Skeletal muscle tissue (tissue), 4 donors: ENCODE measurements around the gene CRABP2. TPM values are rescaled to one million over a fixed set of nuclear protein-coding genes. Genes with fewer than 3 reads are reported as not detected.

Experiments used
- H3K27ac ChIP-seq: one replicate; pipeline ENCODE4 v1.7.0; 2013; ENCODE audit warnings: mild to moderate bottlenecking, low read depth, low read length, inconsistent platforms
- H3K27me3 ChIP-seq, 3 donors: one replicate each; pipeline ENCODE4 v1.7.0; 2013; ENCODE audit warnings: low read length in 3 of 3; ENCODE audit not compliant: control insufficient read depth in 3 of 3, insufficient read depth in 3 of 3
- H3K36me3 ChIP-seq, 3 donors: one replicate each; pipeline ENCODE4 v1.7.0; 2013; ENCODE audit warnings: low read length in 3 of 3; ENCODE audit not compliant: control insufficient read depth in 3 of 3, insufficient read depth in 3 of 3
- H3K4me1 ChIP-seq, 3 donors: one replicate each; pipeline ENCODE4 v1.7.0; 2013; ENCODE audit warnings: low read length in 3 of 3, mild to moderate bottlenecking in 3 of 3; ENCODE audit not compliant: control insufficient read depth in 3 of 3, insufficient read depth in 3 of 3
- H3K4me3 ChIP-seq, 3 donors: one replicate each; pipeline ENCODE4 v1.7.0; 2013; ENCODE audit warnings: low read length in 3 of 3
- H3K9ac ChIP-seq, 3 donors: one replicate each; pipeline ENCODE4 v1.7.0; 2013; ENCODE audit warnings: low read length in 3 of 3, mild to moderate bottlenecking in 3 of 3, moderate library complexity in 2 of 3, low read depth in 1 of 3
- H3K9me3 ChIP-seq, 3 donors: one replicate each; pipeline ENCODE4 v1.7.0; 2013; ENCODE audit warnings: low read length in 3 of 3; ENCODE audit not compliant: control insufficient read depth in 3 of 3
- total RNA-seq: library from RNA; depleted of rRNA; stranded (reverse); fragments of >200 nt; gene quantifications from one replicate; pipeline ENCODE4 v1.2.3, GENCODE V29; 2014
- donor health status: Osteomylitis.

The CRABP2 gene
- total RNA-seq, 1 donor from 2014 or later: 57.4 TPM

- Histone ChIP-seq H3K27me3 (no peaks in the 10 kb centered on the region), H3K9me3 (no peaks in the 10 kb centered on the region), H3K9ac (no peak overlapping the region), H3K4me3 (no peak overlapping the region), H3K27ac (no peak overlapping the region), H3K36me3 (peaks cover 26 to 30% (median 27%) of the 10 kb centered on the region in 3 donors), H3K4me1 (peaks cover 36 to 52% (median 40%) of the 10 kb centered on the region in 3 donors)
Measured at GRCh38 chr1:156742801-156743200, 37.4 kb upstream of the CRABP2 start.

GRCh38 chr1:156742017-156742416 is 36.6 kb upstream of the CRABP2 start:
- peak overlapping the region; percentile 93 for H3K27ac ChIP-seq
- H3K36me3 ChIP-seq: peaks cover 32 to 38% (median 35%) of the 10 kb centered on the region in 3 donors
- peak overlapping the region in 2 of 3 donors; percentile 70 to 76 for H3K4me3 ChIP-seq
- H3K4me1 ChIP-seq: peaks cover 30 to 45% (median 34%) of the 10 kb centered on the region in 3 donors
- no peak overlapping the region for H3K9ac ChIP-seq
- no peaks in the 10 kb centered on the region for H3K9me3 ChIP-seq
- no peaks in the 10 kb centered on the region for H3K27me3 ChIP-seq

- Histone ChIP-seq H3K9me3 (no peaks in the 10 kb centered on the region), H3K4me3 (peak overlapping the region; percentile 70 to 76 (median 76)), H3K36me3 (peaks cover 34 to 42% (median 36%) of the 10 kb centered on the region in 3 donors), H3K27me3 (no peaks in the 10 kb centered on the region), H3K9ac (peak overlapping the region; percentile 64 to 86 (median 70)), H3K4me1 (peaks cover 28 to 41% (median 34%) of the 10 kb centered on the region in 3 donors), H3K27ac (peak overlapping the region; percentile 93)
Measured at GRCh38 chr1:156741481-156741983, 36.1 kb upstream of the CRABP2 start.

GRCh38 chr1:156740741-156741480 is 35.5 kb upstream of the CRABP2 start, which contains the start of gene MRPL24:
Gene MRPL24 (minus strand): TSS chr1:156741088. CDS start chr1:156738704, 2,384 bp downstream.
- H3K27ac ChIP-seq: peak within 1 kb of the TSS; percentile 93
- peaks cover 22 to 35% (median 28%) of the 10 kb centered on the region in 3 donors for H3K4me1 ChIP-seq
- no peaks in the 10 kb centered on the region for H3K9me3 ChIP-seq
- H3K27me3 ChIP-seq: no peaks in the 10 kb centered on the region
- peak within 1 kb of the TSS; percentile 84 to 100 (median 95) for H3K4me3 ChIP-seq
- peaks cover 36 to 44% (median 38%) of the 10 kb centered on the region in 3 donors for H3K36me3 ChIP-seq
- peak within 1 kb of the TSS; percentile 81 to 93 (median 86) for H3K9ac ChIP-seq

- H3K4me1 ChIP-seq: peaks cover 16 to 29% (median 22%) of the 10 kb centered on the region in 3 donors
- H3K36me3 ChIP-seq: peaks cover 36 to 44% (median 42%) of the 10 kb centered on the region in 3 donors
- H3K27ac ChIP-seq: peak overlapping the region; percentile 93
- peak overlapping the region; percentile 84 to 100 (median 95) for H3K4me3 ChIP-seq
- peak overlapping the region; percentile 77 to 93 (median 81) for H3K9ac ChIP-seq
- no peaks in the 10 kb centered on the region for H3K9me3 ChIP-seq
- H3K27me3 ChIP-seq: no peaks in the 10 kb centered on the region
Measured at GRCh38 chr1:156740237-156740740, 34.9 kb upstream of the CRABP2 start.

- H3K36me3 ChIP-seq: peaks cover 36 to 39% (median 37%) of the 10 kb centered on the region in 3 donors
- H3K9ac ChIP-seq: no peak overlapping the region
- no peaks in the 10 kb centered on the region for H3K27me3 ChIP-seq
- no peaks in the 10 kb centered on the region for H3K9me3 ChIP-seq
- H3K4me1 ChIP-seq: peaks cover 14 to 22% (median 15%) of the 10 kb centered on the region in 3 donors
- no peak overlapping the region for H3K27ac ChIP-seq
- H3K4me3 ChIP-seq: no peak overlapping the region
Measured at GRCh38 chr1:156738916-156739315, 33.5 kb upstream of the CRABP2 start.

GRCh38 chr1:156738407-156738806 is 33.0 kb upstream of the CRABP2 start:
- Histone ChIP-seq H3K4me3 (no peak overlapping the region), H3K27ac (no peak overlapping the region), H3K9ac (no peak overlapping the region), H3K36me3 (peaks cover 34 to 39% (median 34%) of the 10 kb centered on the region in 3 donors), H3K4me1 (peaks cover 14 to 22% (median 15%) of the 10 kb centered on the region in 3 donors), H3K9me3 (no peaks in the 10 kb centered on the region), H3K27me3 (no peaks in the 10 kb centered on the region)

- no peak overlapping the region for H3K4me3 ChIP-seq
- no peaks in the 10 kb centered on the region for H3K9me3 ChIP-seq
- H3K4me1 ChIP-seq: peaks cover under 1 to 11% (median 7%) of the 10 kb centered on the region in 3 donors
- no peak overlapping the region for H3K27ac ChIP-seq
- no peaks in the 10 kb centered on the region for H3K27me3 ChIP-seq
- H3K36me3 ChIP-seq: peaks cover 20 to 43% (median 41%) of the 10 kb centered on the region in 3 donors
- H3K9ac ChIP-seq: no peak overlapping the region
Measured at GRCh38 chr1:156733989-156734584, 28.7 kb upstream of the CRABP2 start.

GRCh38 chr1:156728599-156729462 is 23.4 kb upstream of the CRABP2 start, which contains the start of gene ISG20L2:
Gene ISG20L2 (minus strand): TSS chr1:156728766. CDS start chr1:156727652, 1,114 bp downstream.
- H3K36me3 ChIP-seq: peaks cover 12 to 28% (median 26%) of the 10 kb centered on the region in 3 donors
- H3K4me3 ChIP-seq: peak within 1 kb of the TSS; percentile 88 to 100 (median 99)
- peak within 1 kb of the TSS; percentile 92 to 96 (median 95) for H3K9ac ChIP-seq
- no peaks in the 10 kb centered on the region for H3K9me3 ChIP-seq
- H3K4me1 ChIP-seq: peaks cover 36 to 53% (median 41%) of the 10 kb centered on the region in 3 donors
- H3K27ac ChIP-seq: peak within 1 kb of the TSS; percentile 97
- H3K27me3 ChIP-seq: no peaks in the 10 kb centered on the region
